Measurements from ENCODE around the gene WDR45. TPM values are rescaled to one million over a fixed set of nuclear protein-coding genes. Genes with fewer than 3 reads are reported as not detected.

Gene WDR45
- total RNA-seq, 2 experiments from 2014 or later: 32.4 to 48.7 TPM

- Histone ChIP-seq H3K36me3 (ENCODE audit: insufficient read depth, low read length) (no peaks in the 10 kb centered on the region), H3K4me2 (ENCODE audit: low read length) (peak overlapping the region; percentile 71; the same call in 1 of the 2 replicates), H3K4me1 (ENCODE audit: insufficient read depth, low read length, poor library complexity, severe bottlenecking) (peaks cover 7% of the 10 kb centered on the region), H3K79me2 (ENCODE audit: insufficient read depth, low read depth, low read length) (no peaks in the 10 kb centered on the region), H2AFZ (ENCODE audit: low read length) (no peak overlapping the region), H4K20me1 (ENCODE audit: insufficient read depth, low read length) (no peaks in the 10 kb centered on the region), H3K9me3 (ENCODE audit: low read length) (no peaks in the 10 kb centered on the region), H3K9me2 (ENCODE audit: insufficient read depth, low read length) (no peaks in the 10 kb centered on the region), H3K4me3 (ENCODE audit: low read depth, low read length, poor library complexity, severe bottlenecking) (no peak overlapping the region), H3K27ac (ENCODE audit: low read depth, low read length, poor library complexity, severe bottlenecking) (no peak overlapping the region)
- DNase-seq (ENCODE audit: low spot score): no peak
- CTCF ChIA-PET (ENCODE audit: unreplicated experiment): no interaction called here
- TF ChIP-seq EZH2phosphoT487 (IDR thresholded peaks at IDR 0.05; ENCODE audit: borderline replicate concordance, low read depth, low read length): no peak
- TF ChIP-seq CTCF (conservative IDR thresholded peaks at IDR 0.05; ENCODE audit: low read length): no peak
- BruUV-seq (replicated peaks): no TSS peak
- POLR2A ChIA-PET: no interaction called here
- intact Hi-C loops (cut with micrococcal nuclease; ENCODE audit: unreplicated experiment): no loop called here
These were observed 7.0 kb downstream of the WDR45 start for GRCh38 chrX:49072712-49073095.

GRCh38 chrX:49071877-49072711 is 7.6 kb downstream of the WDR45 start:
- BruUV-seq (replicated peaks): no TSS peak
- intact Hi-C loops (cut with micrococcal nuclease; ENCODE audit: unreplicated experiment): no loop called here

More at GRCh38 chrX:49071877-49072711, 7.6 kb downstream of the WDR45 start:
- no peaks in the 10 kb centered on the region for H3K36me3 ChIP-seq (ENCODE audit: insufficient read depth, low read length)
- peaks cover 7% of the 10 kb centered on the region for H3K4me1 ChIP-seq (ENCODE audit: insufficient read depth, low read length, poor library complexity, severe bottlenecking)
- H3K27ac ChIP-seq (ENCODE audit: low read depth, low read length, poor library complexity, severe bottlenecking): no peak overlapping the region
- no peaks in the 10 kb centered on the region for H3K9me2 ChIP-seq (ENCODE audit: insufficient read depth, low read length)
- no peaks in the 10 kb centered on the region for H3K9me3 ChIP-seq (ENCODE audit: low read length)
- DNase-seq (ENCODE audit: low spot score): no peak
- H3K4me2 ChIP-seq (ENCODE audit: low read length): no peak overlapping the region
- H3K4me3 ChIP-seq (ENCODE audit: low read depth, low read length, poor library complexity, severe bottlenecking): no peak overlapping the region
- H4K20me1 ChIP-seq (ENCODE audit: insufficient read depth, low read length): no peaks in the 10 kb centered on the region
- ChIA-PET CTCF (ENCODE audit: unreplicated experiment) (no interaction called here), POLR2A (no interaction called here)
- H2AFZ ChIP-seq (ENCODE audit: low read length): no peak overlapping the region
- no peak for TF ChIP-seq EZH2phosphoT487 (IDR thresholded peaks at IDR 0.05; ENCODE audit: borderline replicate concordance, low read depth, low read length)
- no peak for TF ChIP-seq CTCF (conservative IDR thresholded peaks at IDR 0.05; ENCODE audit: low read length)
- H3K79me2 ChIP-seq (ENCODE audit: insufficient read depth, low read depth, low read length): no peaks in the 10 kb centered on the region
